ENCODE measurements around the gene SSC4D.
"Not testable (repeated sequence)": the region's sequence is repeated elsewhere in the genome, so short reads cannot be mapped to it uniquely, and the experiment has no call there.

The SSC4D gene

GRCh38 chr7:76409537-76409936 is at the start of gene SSC4D:
TSS of gene SSC4D (minus strand) at chr7:76409697. CDS start at chr7:76404439, 5,258 bp downstream.
- no peak for DNase-seq (ENCODE audit: low spot score)

- not testable (repeated sequence) for DNase-seq (ENCODE audit: low spot score)
Observed at GRCh38 chr7:76458504-76458903, 49.0 kb upstream of the SSC4D start.

GRCh38 chr7:76457017-76457416 is 47.5 kb upstream of the SSC4D start:
- not testable (repeated sequence) for DNase-seq (ENCODE audit: low spot score)

- DNase-seq (ENCODE audit: low spot score) = peak; percentile 22
Observed at GRCh38 chr7:76445577-76446008, 36.1 kb upstream of the SSC4D start.

- not testable (repeated sequence) for DNase-seq (ENCODE audit: low spot score)
Observed at GRCh38 chr7:76443846-76444245, 34.3 kb upstream of the SSC4D start.

- DNase-seq (ENCODE audit: low spot score) = not testable (repeated sequence)
Observed at GRCh38 chr7:76442664-76443446, 33.4 kb upstream of the SSC4D start.

GRCh38 chr7:76441792-76442191 is 32.3 kb upstream of the SSC4D start:
- DNase-seq (ENCODE audit: low spot score) = not testable (repeated sequence)

GRCh38 chr7:76440404-76440803 is 30.9 kb upstream of the SSC4D start:
- DNase-seq (ENCODE audit: low spot score) = not testable (repeated sequence)

GRCh38 chr7:76439120-76439888 is 29.8 kb upstream of the SSC4D start:
- not testable (repeated sequence) for DNase-seq (ENCODE audit: low spot score)

GRCh38 chr7:76437873-76438272 is 28.4 kb upstream of the SSC4D start:
- DNase-seq (ENCODE audit: low spot score) = peak; percentile 39

GRCh38 chr7:76430836-76431235 is 21.3 kb upstream of the SSC4D start:
- DNase-seq (ENCODE audit: low spot score) = no peak

- DNase-seq (ENCODE audit: low spot score) = no peak
Observed at GRCh38 chr7:76430211-76430610, 20.7 kb upstream of the SSC4D start.

GRCh38 chr7:76428868-76429805 is 19.6 kb upstream of the SSC4D start:
- DNase-seq (ENCODE audit: low spot score) = no peak

GRCh38 chr7:76428149-76428823 is 18.8 kb upstream of the SSC4D start:
- no peak for DNase-seq (ENCODE audit: low spot score)

GRCh38 chr7:76427635-76428034 is 18.1 kb upstream of the SSC4D start:
- no peak for DNase-seq (ENCODE audit: low spot score)

- no peak for DNase-seq (ENCODE audit: low spot score)
Observed at GRCh38 chr7:76426246-76426645, 16.7 kb upstream of the SSC4D start.

GRCh38 chr7:76425558-76425957 is 16.1 kb upstream of the SSC4D start:
- DNase-seq (ENCODE audit: low spot score) = not testable (repeated sequence)

GRCh38 chr7:76425156-76425555 is 15.7 kb upstream of the SSC4D start:
- no peak for DNase-seq (ENCODE audit: low spot score)

GRCh38 chr7:76424413-76425111 is 15.1 kb upstream of the SSC4D start, which contains the start of gene ZP3:
TSS of gene ZP3 (plus strand) at chr7:76424950. CDS start at chr7:76424965, 15 bp downstream.
- DNase-seq (ENCODE audit: low spot score) = no peak

- no peak for DNase-seq (ENCODE audit: low spot score)
Observed at GRCh38 chr7:76423666-76424412, 14.3 kb upstream of the SSC4D start.
